Measurements from ENCODE around the gene METRN.

DNA sequence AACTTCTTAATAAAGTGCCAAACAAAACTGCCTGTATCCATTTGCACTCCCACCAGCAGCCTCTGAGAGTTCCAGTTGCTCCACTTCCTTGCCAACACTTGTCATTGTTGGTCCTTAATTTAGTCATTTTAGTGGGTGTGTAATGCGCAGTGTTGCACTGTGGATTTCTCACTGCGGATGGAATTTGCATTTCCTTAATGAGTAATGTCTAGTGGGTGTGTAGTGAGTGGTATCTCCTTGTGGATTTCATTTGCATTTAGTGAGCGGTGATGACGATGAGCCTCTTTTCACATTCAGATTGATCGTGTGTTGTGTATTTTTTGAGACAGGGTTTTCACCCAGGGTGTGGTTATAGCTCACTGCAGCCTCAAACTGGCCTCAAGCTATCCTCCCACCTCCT is 41.5 kb downstream of the METRN start:
- TF ChIP-seq, protein P1, sequence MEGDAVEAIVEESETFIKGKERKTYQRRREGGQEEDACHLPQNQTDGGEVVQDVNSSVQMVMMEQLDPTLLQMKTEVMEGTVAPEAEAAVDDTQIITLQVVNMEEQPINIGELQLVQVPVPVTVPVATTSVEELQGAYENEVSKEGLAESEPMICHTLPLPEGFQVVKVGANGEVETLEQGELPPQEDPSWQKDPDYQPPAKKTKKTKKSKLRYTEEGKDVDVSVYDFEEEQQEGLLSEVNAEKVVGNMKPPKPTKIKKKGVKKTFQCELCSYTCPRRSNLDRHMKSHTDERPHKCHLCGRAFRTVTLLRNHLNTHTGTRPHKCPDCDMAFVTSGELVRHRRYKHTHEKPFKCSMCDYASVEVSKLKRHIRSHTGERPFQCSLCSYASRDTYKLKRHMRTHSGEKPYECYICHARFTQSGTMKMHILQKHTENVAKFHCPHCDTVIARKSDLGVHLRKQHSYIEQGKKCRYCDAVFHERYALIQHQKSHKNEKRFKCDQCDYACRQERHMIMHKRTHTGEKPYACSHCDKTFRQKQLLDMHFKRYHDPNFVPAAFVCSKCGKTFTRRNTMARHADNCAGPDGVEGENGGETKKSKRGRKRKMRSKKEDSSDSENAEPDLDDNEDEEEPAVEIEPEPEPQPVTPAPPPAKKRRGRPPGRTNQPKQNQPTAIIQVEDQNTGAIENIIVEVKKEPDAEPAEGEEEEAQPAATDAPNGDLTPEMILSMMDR (conservative IDR thresholded peaks at IDR 0.05; ENCODE audit: low read length): no peak
- TF ChIP-seq EZH2phosphoT487 (IDR thresholded peaks at IDR 0.05; ENCODE audit: borderline replicate concordance): no peak

Data from Loucy (cell line).